GM23338 (cell line): ENCODE measurements around the gene CBLN4.

Experiments used
- EZH2 ChIP-seq: fragments of 200-600 bp; sonication (generic); IDR thresholded peaks from one replicate; pipeline ENCODE4 v1.8.0; 2017; ENCODE audit warnings: antibody characterized with exemption, mild to moderate bottlenecking, low read depth; ENCODE audit not compliant: unreplicated experiment
- POLR2AphosphoS5 ChIP-seq: IDR thresholded peaks from 2 replicates; pipeline ENCODE4 v1.6.1; 2016; ENCODE audit warnings: antibody characterized with exemption, low read depth
- STAT1 ChIP-seq: IDR thresholded peaks from one replicate; pipeline ENCODE4 v1.6.1; 2016; ENCODE audit warnings: antibody characterized with exemption; ENCODE audit not compliant: unreplicated experiment
- TF ChIP-seq, protein P1 (sequence below), 2 experiments: fragments of 200-600 bp in 1 of 2; sonication (generic) in 1 of 2; conservative IDR thresholded peaks; 2 replicates each; pipeline versions ENCODE4 v1.5.1 to v1.6.1; 2016 to 2017; ENCODE audit warnings: antibody characterized with exemption in 2 of 2, low read depth in 2 of 2, mild to moderate bottlenecking in 2 of 2, moderate library complexity in 1 of 2

DNA sequence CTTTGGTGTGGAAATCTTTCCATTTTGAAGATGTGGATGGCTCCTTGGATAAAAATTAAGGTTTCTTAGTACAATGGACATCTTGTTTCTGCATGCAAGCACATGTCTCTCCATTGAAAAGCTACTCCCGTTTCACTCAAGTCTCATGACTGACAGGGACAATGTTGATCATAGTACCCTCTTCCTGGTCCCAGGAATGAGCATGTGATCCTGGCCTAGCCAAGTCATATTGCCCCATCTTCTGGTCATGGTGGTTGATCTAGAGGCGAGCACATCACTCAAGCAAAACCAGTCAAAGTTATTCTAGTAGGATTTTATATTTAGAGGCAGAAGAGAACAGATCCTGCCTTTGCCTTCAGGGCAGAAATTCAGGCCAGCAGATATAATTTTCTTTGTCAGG lies 12.2 kb upstream of the CBLN4 start:
- TF ChIP-seq, protein P1, sequence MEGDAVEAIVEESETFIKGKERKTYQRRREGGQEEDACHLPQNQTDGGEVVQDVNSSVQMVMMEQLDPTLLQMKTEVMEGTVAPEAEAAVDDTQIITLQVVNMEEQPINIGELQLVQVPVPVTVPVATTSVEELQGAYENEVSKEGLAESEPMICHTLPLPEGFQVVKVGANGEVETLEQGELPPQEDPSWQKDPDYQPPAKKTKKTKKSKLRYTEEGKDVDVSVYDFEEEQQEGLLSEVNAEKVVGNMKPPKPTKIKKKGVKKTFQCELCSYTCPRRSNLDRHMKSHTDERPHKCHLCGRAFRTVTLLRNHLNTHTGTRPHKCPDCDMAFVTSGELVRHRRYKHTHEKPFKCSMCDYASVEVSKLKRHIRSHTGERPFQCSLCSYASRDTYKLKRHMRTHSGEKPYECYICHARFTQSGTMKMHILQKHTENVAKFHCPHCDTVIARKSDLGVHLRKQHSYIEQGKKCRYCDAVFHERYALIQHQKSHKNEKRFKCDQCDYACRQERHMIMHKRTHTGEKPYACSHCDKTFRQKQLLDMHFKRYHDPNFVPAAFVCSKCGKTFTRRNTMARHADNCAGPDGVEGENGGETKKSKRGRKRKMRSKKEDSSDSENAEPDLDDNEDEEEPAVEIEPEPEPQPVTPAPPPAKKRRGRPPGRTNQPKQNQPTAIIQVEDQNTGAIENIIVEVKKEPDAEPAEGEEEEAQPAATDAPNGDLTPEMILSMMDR (conservative IDR thresholded peaks at IDR 0.05; ENCODE audit: low read depth in 2 of 2): no peak
- TF ChIP-seq EZH2: no peak
- TF ChIP-seq POLR2AphosphoS5: no peak
- no peak for TF ChIP-seq STAT1
